ENCODE data around the gene MRAP.

The MRAP gene

DNA sequence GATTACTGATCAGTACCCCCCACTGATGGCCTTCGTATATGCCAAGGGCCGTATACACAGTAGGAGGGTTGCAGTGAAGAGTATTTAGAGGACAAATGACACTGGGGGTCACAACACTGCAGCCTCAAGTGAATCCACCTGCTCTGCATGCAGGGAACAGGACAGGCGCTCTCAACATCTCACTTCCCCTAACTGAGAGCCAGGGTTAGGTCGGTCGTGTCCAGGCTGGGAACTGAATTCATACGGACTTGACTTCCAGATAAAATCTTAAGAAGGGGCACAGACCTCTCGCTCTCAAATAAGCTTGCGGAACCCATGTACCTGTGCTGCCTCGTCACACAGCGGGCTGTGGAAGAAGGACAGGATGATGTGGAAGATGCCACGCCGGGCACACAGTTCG is 22.8 kb downstream of the MRAP start:
- FAIRE-seq, result no peak
- TF ChIP-seq, protein P1, sequence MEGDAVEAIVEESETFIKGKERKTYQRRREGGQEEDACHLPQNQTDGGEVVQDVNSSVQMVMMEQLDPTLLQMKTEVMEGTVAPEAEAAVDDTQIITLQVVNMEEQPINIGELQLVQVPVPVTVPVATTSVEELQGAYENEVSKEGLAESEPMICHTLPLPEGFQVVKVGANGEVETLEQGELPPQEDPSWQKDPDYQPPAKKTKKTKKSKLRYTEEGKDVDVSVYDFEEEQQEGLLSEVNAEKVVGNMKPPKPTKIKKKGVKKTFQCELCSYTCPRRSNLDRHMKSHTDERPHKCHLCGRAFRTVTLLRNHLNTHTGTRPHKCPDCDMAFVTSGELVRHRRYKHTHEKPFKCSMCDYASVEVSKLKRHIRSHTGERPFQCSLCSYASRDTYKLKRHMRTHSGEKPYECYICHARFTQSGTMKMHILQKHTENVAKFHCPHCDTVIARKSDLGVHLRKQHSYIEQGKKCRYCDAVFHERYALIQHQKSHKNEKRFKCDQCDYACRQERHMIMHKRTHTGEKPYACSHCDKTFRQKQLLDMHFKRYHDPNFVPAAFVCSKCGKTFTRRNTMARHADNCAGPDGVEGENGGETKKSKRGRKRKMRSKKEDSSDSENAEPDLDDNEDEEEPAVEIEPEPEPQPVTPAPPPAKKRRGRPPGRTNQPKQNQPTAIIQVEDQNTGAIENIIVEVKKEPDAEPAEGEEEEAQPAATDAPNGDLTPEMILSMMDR (IDR thresholded peaks at IDR 0.05; ENCODE audit: insufficient read depth, missing control alignments), result no peak
- no peak for DNase-seq (ENCODE audit: insufficient read length, low spot score)

DNA sequence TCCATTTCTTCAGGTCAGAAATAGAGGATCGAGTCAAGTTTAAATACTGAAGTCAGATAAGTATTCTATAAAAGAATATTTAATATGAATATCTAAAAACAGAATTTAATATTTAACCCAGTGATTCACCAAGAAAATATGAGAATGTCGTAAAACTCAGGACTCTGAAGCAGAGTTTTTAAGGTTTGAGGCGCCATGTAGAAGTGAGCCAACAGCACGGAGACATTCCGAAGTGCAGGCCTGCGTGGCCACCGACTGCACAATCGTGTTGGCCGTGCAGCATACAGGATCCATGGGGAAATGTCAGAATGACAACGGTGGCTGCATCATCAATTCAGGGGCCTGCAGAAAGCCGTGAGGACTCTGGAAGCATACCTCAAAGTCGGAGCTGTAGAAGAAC is 23.4 kb downstream of the MRAP start:
- DNase-seq (ENCODE audit: insufficient read length, low spot score) (no peak), FAIRE-seq (no peak)
- TF ChIP-seq, protein P1 (IDR thresholded peaks at IDR 0.05; ENCODE audit: insufficient read depth, missing control alignments), result no peak

DNA sequence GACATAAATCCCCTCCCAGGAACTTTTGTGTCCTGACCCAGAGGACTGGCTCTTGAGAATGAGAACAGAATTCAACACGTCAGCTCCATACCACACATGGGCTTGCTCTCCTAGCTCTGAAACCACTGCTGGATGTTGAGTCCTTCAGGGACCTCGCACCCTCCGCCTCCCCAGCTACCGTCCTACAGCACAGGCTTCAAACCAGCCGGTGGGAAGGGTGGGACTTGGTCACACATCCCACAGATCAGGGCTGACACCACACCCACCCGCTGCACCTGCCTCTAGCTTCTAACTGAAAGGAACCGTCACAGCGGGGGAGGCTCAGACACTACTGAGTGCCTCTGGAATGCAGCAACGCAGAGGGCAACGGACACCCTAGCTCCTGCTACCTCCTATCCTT is 24.0 kb downstream of the MRAP start:
- TF ChIP-seq, protein P1 (IDR thresholded peaks at IDR 0.05; ENCODE audit: insufficient read depth, missing control alignments), result no peak
- no peak for FAIRE-seq
- DNase-seq (ENCODE audit: insufficient read length, low spot score), result no peak

DNA sequence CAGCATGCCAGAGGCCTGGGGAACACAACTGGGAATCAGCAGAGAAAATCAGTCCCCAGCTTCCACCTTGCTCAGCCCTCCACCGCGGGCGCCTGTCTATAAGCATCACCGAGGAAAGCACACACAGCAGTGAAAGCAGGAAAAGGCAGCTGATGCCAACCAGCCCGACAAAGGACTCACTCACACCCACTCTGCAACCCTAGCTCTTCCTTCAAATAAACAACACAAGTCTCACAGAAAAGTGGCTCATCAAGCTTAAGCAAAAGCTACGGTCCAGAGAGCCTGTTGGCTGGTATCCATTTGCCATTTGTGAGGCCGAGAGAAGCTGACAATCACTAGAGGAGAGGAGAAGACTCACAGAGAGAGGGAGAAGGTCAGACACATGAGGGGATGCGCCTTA is 27.1 kb downstream of the MRAP start:
- TF ChIP-seq, protein P1 (IDR thresholded peaks at IDR 0.05; ENCODE audit: insufficient read depth, missing control alignments), result no peak
- no peak for FAIRE-seq

DNA sequence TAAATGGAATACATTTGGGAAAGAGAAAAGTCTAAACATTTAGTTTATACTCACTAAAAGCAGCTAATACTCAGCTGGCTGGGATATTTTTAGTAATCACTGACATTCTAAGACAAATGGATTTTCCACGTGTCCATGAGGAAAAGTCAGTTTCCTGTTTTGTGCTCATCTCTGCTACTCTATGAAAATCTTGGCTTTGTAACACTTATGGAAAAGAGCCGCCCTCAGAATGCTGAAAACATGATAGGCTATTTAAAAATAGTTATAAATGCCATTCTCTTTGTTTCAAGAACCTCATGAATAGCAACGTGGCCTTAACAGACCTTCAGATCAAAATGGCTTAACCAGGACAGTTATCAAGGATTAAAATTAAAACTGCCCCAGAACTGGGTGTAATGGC is 29.9 kb downstream of the MRAP start:
- no peak for DNase-seq (ENCODE audit: insufficient read length, low spot score)
- TF ChIP-seq, protein P1 (IDR thresholded peaks at IDR 0.05; ENCODE audit: insufficient read depth, missing control alignments), result no peak
- FAIRE-seq, result no peak

More for the DNA sequence above, 27.1 kb downstream of the MRAP start:
- no peak for DNase-seq (ENCODE audit: insufficient read length, low spot score)

DNA sequence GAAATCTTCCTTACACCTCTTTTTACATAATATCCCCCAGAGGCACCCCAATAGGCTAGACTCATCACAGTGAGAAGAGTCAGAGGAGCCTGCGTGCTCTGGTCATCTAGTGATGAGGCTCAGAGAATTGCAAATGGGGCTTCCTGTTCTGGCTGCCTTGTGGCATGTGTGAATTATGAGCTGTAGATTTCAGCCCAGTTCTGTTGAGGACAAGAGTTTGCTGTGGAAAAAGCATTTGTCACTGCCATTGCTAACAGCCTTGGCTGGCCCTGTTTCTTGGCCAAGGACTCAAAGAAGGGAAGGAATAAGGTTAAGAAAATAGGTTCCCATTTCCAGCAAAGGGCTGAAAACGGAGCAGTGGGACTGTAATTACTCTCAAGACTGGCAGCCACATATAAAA is 30.7 kb downstream of the MRAP start:
- no peak for FAIRE-seq
- no peak for DNase-seq (ENCODE audit: insufficient read length, low spot score)
- TF ChIP-seq, protein P1 (IDR thresholded peaks at IDR 0.05; ENCODE audit: insufficient read depth, missing control alignments), result no peak

DNA sequence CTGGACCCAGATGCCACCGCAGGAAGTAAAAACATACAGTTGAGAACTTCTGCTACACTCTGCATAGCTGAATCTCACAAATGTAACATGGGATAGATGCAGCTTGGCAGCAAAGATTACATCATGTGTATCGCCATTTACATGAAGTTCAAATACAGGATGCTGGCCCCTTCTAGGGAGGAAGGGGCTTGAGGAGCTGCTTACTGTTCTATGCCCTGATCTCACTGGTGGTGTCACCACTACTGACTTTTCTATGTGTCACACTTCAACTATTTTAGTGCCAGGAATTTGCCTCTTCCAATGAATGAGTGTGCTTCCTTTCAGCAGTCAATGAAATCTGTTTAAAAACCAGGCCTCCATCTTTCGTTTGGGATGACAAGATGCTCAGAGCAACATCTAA is 31.1 kb downstream of the MRAP start:
- TF ChIP-seq, protein P1 (IDR thresholded peaks at IDR 0.05; ENCODE audit: insufficient read depth, missing control alignments), result no peak
- FAIRE-seq (no peak), DNase-seq (ENCODE audit: insufficient read length, low spot score) (no peak)
